ENCODE results near the gene TRMT10C.
"Not testable (repeated sequence)": the region's sequence is repeated elsewhere in the genome, so short reads cannot be mapped to it uniquely, and the experiment has no call there.

TRMT10C gene

GRCh38 chr3:101542957-101543356 is 18.7 kb upstream of the TRMT10C start:
- in situ Hi-C loops (cut with HindIII; ENCODE audit: low pct_ligation_motif_present, low pct_unique_long_range_greater_than_20kb, low sequenced_read_pairs) = no loop called here

GRCh38 chr3:101544161-101544850 is 17.4 kb upstream of the TRMT10C start:
- DNase-seq = no peak
- in situ Hi-C loops (cut with HindIII; ENCODE audit: low pct_ligation_motif_present, low pct_unique_long_range_greater_than_20kb, low sequenced_read_pairs) = no loop called here

More at GRCh38 chr3:101542957-101543356, 18.7 kb upstream of the TRMT10C start:
- DNase-seq = no peak

GRCh38 chr3:101548527-101549105 is 13.1 kb upstream of the TRMT10C start:
- no peak for DNase-seq
- in situ Hi-C loops (cut with HindIII; ENCODE audit: low pct_ligation_motif_present, low pct_unique_long_range_greater_than_20kb, low sequenced_read_pairs) = no loop called here

- in situ Hi-C loops (cut with HindIII; ENCODE audit: low pct_ligation_motif_present, low pct_unique_long_range_greater_than_20kb, low sequenced_read_pairs) = no loop called here
- no peak for DNase-seq
Observed at GRCh38 chr3:101549473-101549872, 12.2 kb upstream of the TRMT10C start.

GRCh38 chr3:101551359-101552081 is 10.1 kb upstream of the TRMT10C start:
- in situ Hi-C loops (cut with HindIII; ENCODE audit: low pct_ligation_motif_present, low pct_unique_long_range_greater_than_20kb, low sequenced_read_pairs); DNase-seq: not testable (repeated sequence)

- DNase-seq; in situ Hi-C loops (cut with HindIII; ENCODE audit: low pct_ligation_motif_present, low pct_unique_long_range_greater_than_20kb, low sequenced_read_pairs): not testable (repeated sequence)
Observed at GRCh38 chr3:101553381-101553780, 8.3 kb upstream of the TRMT10C start.

- in situ Hi-C loops (cut with HindIII; ENCODE audit: low pct_ligation_motif_present, low pct_unique_long_range_greater_than_20kb, low sequenced_read_pairs) = no loop called here
- no peak for DNase-seq
Observed at GRCh38 chr3:101556064-101556463, 5.6 kb upstream of the TRMT10C start.

GRCh38 chr3:101567528-101568317 is 6.1 kb downstream of the TRMT10C start:
- DNase-seq = no peak
- in situ Hi-C loops (cut with HindIII; ENCODE audit: low pct_ligation_motif_present, low pct_unique_long_range_greater_than_20kb, low sequenced_read_pairs) = no loop called here

GRCh38 chr3:101571028-101571895 is 9.6 kb downstream of the TRMT10C start:
- no peak for DNase-seq
- in situ Hi-C loops (cut with HindIII; ENCODE audit: low pct_ligation_motif_present, low pct_unique_long_range_greater_than_20kb, low sequenced_read_pairs) = no loop called here

- DNase-seq = peak; percentile 97
- in situ Hi-C loops (cut with HindIII; ENCODE audit: low pct_ligation_motif_present, low pct_unique_long_range_greater_than_20kb, low sequenced_read_pairs) = no loop called here
Observed at GRCh38 chr3:101573449-101574387, 12.1 kb downstream of the TRMT10C start, which contains the start of gene PCNP. PCNP (plus strand) TSS chr3:101574180; CDS start chr3:101574216, 36 bp downstream.

- in situ Hi-C loops (cut with HindIII; ENCODE audit: low pct_ligation_motif_present, low pct_unique_long_range_greater_than_20kb, low sequenced_read_pairs) = no loop called here
- DNase-seq = peak; percentile 51
Observed at GRCh38 chr3:101574388-101575112, 12.9 kb downstream of the TRMT10C start.

GRCh38 chr3:101577286-101577685 is 15.6 kb downstream of the TRMT10C start:
- no peak for DNase-seq
- in situ Hi-C loops (cut with HindIII; ENCODE audit: low pct_ligation_motif_present, low pct_unique_long_range_greater_than_20kb, low sequenced_read_pairs) = no loop called here

- in situ Hi-C loops (cut with HindIII; ENCODE audit: low pct_ligation_motif_present, low pct_unique_long_range_greater_than_20kb, low sequenced_read_pairs) = no loop called here
- no peak for DNase-seq
Observed at GRCh38 chr3:101588616-101589015, 26.9 kb downstream of the TRMT10C start.

GRCh38 chr3:101591071-101591470 is 29.4 kb downstream of the TRMT10C start:
- in situ Hi-C loops (cut with HindIII; ENCODE audit: low pct_ligation_motif_present, low pct_unique_long_range_greater_than_20kb, low sequenced_read_pairs) = no loop called here
- DNase-seq = no peak

GRCh38 chr3:101602731-101603130 is 41.1 kb downstream of the TRMT10C start:
- in situ Hi-C loops (cut with HindIII; ENCODE audit: low pct_ligation_motif_present, low pct_unique_long_range_greater_than_20kb, low sequenced_read_pairs) = no loop called here
- DNase-seq = no peak

GRCh38 chr3:101603184-101603583 is 41.5 kb downstream of the TRMT10C start:
- in situ Hi-C loops (cut with HindIII; ENCODE audit: low pct_ligation_motif_present, low pct_unique_long_range_greater_than_20kb, low sequenced_read_pairs) = no loop called here

More at GRCh38 chr3:101603184-101603583, 41.5 kb downstream of the TRMT10C start:
- DNase-seq = no peak
